NCI-H226 (cell line): ENCODE results near the gene TSPAN18.

ENCODE experiments used
- DNase-seq: peaks from one replicate; pipeline ENCODE4 v3.0.0-alpha.2; 2015

Gene TSPAN18

GRCh38 chr11:44969651-44970252 lies 243.0 kb downstream of the TSPAN18 start:
- DNase-seq, result no peak

GRCh38 chr11:44970293-44970692 lies 243.5 kb downstream of the TSPAN18 start:
- no peak for DNase-seq

GRCh38 chr11:44971185-44971584 lies 244.4 kb downstream of the TSPAN18 start:
- DNase-seq, result no peak

- DNase-seq, result no peak
These were observed 246.1 kb downstream of the TSPAN18 start for GRCh38 chr11:44972746-44973435.

GRCh38 chr11:44973632-44974401 lies 247.1 kb downstream of the TSPAN18 start:
- no peak for DNase-seq

- DNase-seq, result no peak
These were observed 247.7 kb downstream of the TSPAN18 start for GRCh38 chr11:44974402-44975000.

- no peak for DNase-seq
These were observed 249.8 kb downstream of the TSPAN18 start for GRCh38 chr11:44976576-44976975.

GRCh38 chr11:44977493-44977984 lies 250.8 kb downstream of the TSPAN18 start:
- DNase-seq, result no peak

- DNase-seq, result no peak
These were observed 251.7 kb downstream of the TSPAN18 start for GRCh38 chr11:44978274-44978960.

- no peak for DNase-seq
These were observed 252.2 kb downstream of the TSPAN18 start for GRCh38 chr11:44978961-44979331.

- DNase-seq, result no peak
These were observed 253.0 kb downstream of the TSPAN18 start for GRCh38 chr11:44979543-44980399.

- DNase-seq, result no peak
These were observed 254.0 kb downstream of the TSPAN18 start for GRCh38 chr11:44980533-44981427.
